Right lobe of liver (tissue), 6 donors: ENCODE data around the gene STEAP1B. TPM values are rescaled to one million over a fixed set of nuclear protein-coding genes. Genes with fewer than 3 reads are reported as not detected.

ENCODE experiments used
- ATAC-seq, 4 donors: fragments of 200-7000 bp; cut with Tn5 transposase; one replicate each; pipeline ENCODE4 v1.9.1; 2020; ENCODE audit warnings: mild to moderate bottlenecking in 4 of 4, moderate library complexity in 4 of 4
- DNase-seq, 3 donors: peaks; one replicate each; pipeline ENCODE4 v3.0.0-alpha.2; 2020
- H3K27ac ChIP-seq, 3 donors: fragments of 200-600 bp; one replicate each; pipeline ENCODE4 v1.8.0; 2022
- H3K27me3 ChIP-seq, 2 donors: fragments of 200-600 bp; one replicate each; pipeline ENCODE4 v1.8.0; 2022
- H3K36me3 ChIP-seq, 4 donors: fragments of 200-600 bp; sonication (generic) in 1 of 4; one replicate each; pipeline versions ENCODE4 v1.5.1 to v1.8.0; 2017 to 2022; ENCODE audit warnings: control low read depth in 1 of 4
- H3K4me1 ChIP-seq, 4 donors: fragments of 200-600 bp; sonication (generic) in 1 of 4; one replicate each; pipeline versions ENCODE4 v1.5.1 to v1.8.0; 2017 to 2022; ENCODE audit warnings: control low read depth in 1 of 4
- H3K4me3 ChIP-seq, 3 donors: fragments of 200-600 bp; one replicate each; pipeline ENCODE4 v1.8.0; 2022
- H3K9me3 ChIP-seq, 4 donors: fragments of 200-600 bp; sonication (generic) in 1 of 4; one replicate each; pipeline versions ENCODE4 v1.5.1 to v1.8.0; 2017 to 2022; ENCODE audit warnings: control low read depth in 1 of 4
- CTCF ChIP-seq, 4 donors: fragments of 200-600 bp in 3 of 4; fragments of 450-650 bp in 1 of 4; IDR thresholded peaks; one replicate each; pipeline versions ENCODE4 v1.5.1 to v1.8.0; 2016 to 2022; ENCODE audit warnings: antibody characterized with exemption in 4 of 4, mild to moderate bottlenecking in 2 of 4
- POLR2A ChIP-seq: fragments of 450-650 bp; IDR thresholded peaks from one replicate; pipeline ENCODE4 v1.6.1; 2017; ENCODE audit warnings: antibody characterized with exemption, mild to moderate bottlenecking
- WGBS: methylation state at CpG from one replicate; pipeline ENCODE4 v1.1.6; 2018; ENCODE audit warnings: low coverage, low lambda C conversion rate; ENCODE audit not compliant: insufficient coverage; ENCODE audit errors: missing lambda C conversion rate; 5-methylcytosine and 5-hydroxymethylcytosine counted together
- intact Hi-C, 2 donors: fragments of 100-400 bp; cut with DNase I; formaldehyde crosslinking; loops; one replicate each; pipeline versions ENCODE4 v1.11.2 to v1.14.1; 2022
- total RNA-seq, 6 experiments: library from RNA; depleted of rRNA in 2 of 6; stranded (reverse); fragments of >200 nt in 2 of 6; fragmentation: NEBNext Ultra II Directional in 3 of 6; extraction: Animal tissue kit (Norgen Biotek cat#: 25700) in 3 of 6; gene quantifications; one replicate each; pipeline versions ENCODE4 v1.1.0 to v1.2.4, GENCODE V29; 2016 to 2023
- donor health status: DM: no; HTN: yes; CAD: no.
- donor health status: DM: no; HTN: no; CAD: no.
- donor health status: DM: no; HTN: no; CAD: no.
- donor health status: DM: no; HTN: yes; CAD: no.
- donor health status: DM: no; HTN: yes; CAD: no.

The STEAP1B gene
- total RNA-seq, 6 experiments from 2014 or later = 0.25 to 0.60 TPM; not detected in 4

GRCh38 chr7:22482503-22482902, 17.5 kb downstream of the STEAP1B start:
- H3K36me3 ChIP-seq = no peaks in the 10 kb centered on the region
- DNase-seq (no peak), ATAC-seq (no peak)
- WGBS = 0% methylated on average over 1 of the region's 1 CpG
- no peaks in the 10 kb centered on the region for H3K27me3 ChIP-seq
- H3K9me3 ChIP-seq = no peaks in the 10 kb centered on the region
- no peak overlapping the region for H3K27ac ChIP-seq
- TF ChIP-seq CTCF (IDR thresholded peaks at IDR 0.05) (no peak), POLR2A (no peak)
- H3K4me3 ChIP-seq = no peak overlapping the region
- intact Hi-C loops = no loop called here
- no peaks in the 10 kb centered on the region for H3K4me1 ChIP-seq

GRCh38 chr7:22481726-22482125, 18.3 kb downstream of the STEAP1B start:
- H3K4me1 ChIP-seq = no peaks in the 10 kb centered on the region
- H3K4me3 ChIP-seq = no peak overlapping the region
- H3K27me3 ChIP-seq = no peaks in the 10 kb centered on the region
- no peak overlapping the region for H3K27ac ChIP-seq
- ATAC-seq (peak in 2 of 4 donors; percentile 29 to 43), DNase-seq (no peak)
- no peaks in the 10 kb centered on the region for H3K36me3 ChIP-seq
- intact Hi-C loops = no loop called here
- no peaks in the 10 kb centered on the region for H3K9me3 ChIP-seq
- WGBS = 58% methylated on average over 5 of the region's 5 CpGs
- no peak for TF ChIP-seq CTCF (IDR thresholded peaks at IDR 0.05)
- no peak for TF ChIP-seq POLR2A

GRCh38 chr7:22480523-22481075, 19.4 kb downstream of the STEAP1B start:
- TF ChIP-seq POLR2A = no peak
- TF ChIP-seq CTCF (IDR thresholded peaks at IDR 0.05) = no peak
- no peak for DNase-seq
- 42% methylated on average over 3 of the region's 4 CpGs for WGBS
- ATAC-seq = no peak
- H3K27me3 ChIP-seq = no peaks in the 10 kb centered on the region
- intact Hi-C loops = no loop called here
- H3K27ac ChIP-seq = no peak overlapping the region
- no peaks in the 10 kb centered on the region for H3K36me3 ChIP-seq
- no peaks in the 10 kb centered on the region for H3K4me1 ChIP-seq
- H3K9me3 ChIP-seq = no peaks in the 10 kb centered on the region
- no peak overlapping the region for H3K4me3 ChIP-seq

GRCh38 chr7:22477876-22478450, 22.0 kb downstream of the STEAP1B start:
- H3K4me1 ChIP-seq = no peaks in the 10 kb centered on the region
- no peak for TF ChIP-seq POLR2A

GRCh38 chr7:22477262-22477661, 22.7 kb downstream of the STEAP1B start:
- H3K27me3 ChIP-seq = no peaks in the 10 kb centered on the region
- H3K27ac ChIP-seq = no peak overlapping the region
- no peaks in the 10 kb centered on the region for H3K36me3 ChIP-seq
- H3K4me1 ChIP-seq = no peaks in the 10 kb centered on the region
- H3K9me3 ChIP-seq = no peaks in the 10 kb centered on the region
- no peak for TF ChIP-seq CTCF (IDR thresholded peaks at IDR 0.05)
- no peak for TF ChIP-seq POLR2A
- no peak overlapping the region for H3K4me3 ChIP-seq
- ATAC-seq = no peak
- no peak for DNase-seq
- intact Hi-C loops = no loop called here
- 89% methylated on average over 4 of the region's 4 CpGs for WGBS

More at GRCh38 chr7:22477876-22478450, 22.0 kb downstream of the STEAP1B start:
- Histone ChIP-seq H3K9me3 (no peaks in the 10 kb centered on the region), H3K27me3 (no peaks in the 10 kb centered on the region), H3K27ac (no peak overlapping the region), H3K4me3 (no peak overlapping the region), H3K36me3 (no peaks in the 10 kb centered on the region)
- intact Hi-C loops = no loop called here
- no peak for ATAC-seq
- WGBS = 57% methylated on average over 8 of the region's 10 CpGs
- no peak for DNase-seq
